ENCODE results near the gene MYLK4.

GRCh38 chr6:2687456-2687855 is 63.3 kb downstream of the MYLK4 start:
- TF ChIP-seq POLR2AphosphoS5 (IDR thresholded peaks at IDR 0.05) (no peak), CTCF (IDR thresholded peaks at IDR 0.05) (no peak), POLR2A (IDR thresholded peaks at IDR 0.05; ENCODE audit: low read depth) (no peak)
